Keratinocyte (primary cell): ENCODE results near the gene ANKFY1.

Source experiments
- EZH2 ChIP-seq: IDR thresholded peaks from one replicate; pipeline ENCODE4 v1.6.1; 2012; ENCODE audit warnings: inconsistent platforms, mild to moderate bottlenecking, low read length, moderate library complexity
- TF ChIP-seq, protein P1 (sequence below), 3 experiments: IDR thresholded peaks in 1 of 3; conservative IDR thresholded peaks in 1 of 3; optimal IDR thresholded peaks in 1 of 3; 2 replicates in 2 of 3; 3 replicates in 1 of 3; pipeline versions ENCODE3 to v1.5.1; 2011; ENCODE audit warnings: low read length in 3 of 3, mild to moderate bottlenecking in 3 of 3, moderate library complexity in 2 of 3, control low read depth in 1 of 3, inconsistent platforms in 1 of 3; ENCODE audit not compliant: insufficient read depth in 2 of 3; ENCODE audit errors: extremely low read depth in 1 of 3

DNA sequence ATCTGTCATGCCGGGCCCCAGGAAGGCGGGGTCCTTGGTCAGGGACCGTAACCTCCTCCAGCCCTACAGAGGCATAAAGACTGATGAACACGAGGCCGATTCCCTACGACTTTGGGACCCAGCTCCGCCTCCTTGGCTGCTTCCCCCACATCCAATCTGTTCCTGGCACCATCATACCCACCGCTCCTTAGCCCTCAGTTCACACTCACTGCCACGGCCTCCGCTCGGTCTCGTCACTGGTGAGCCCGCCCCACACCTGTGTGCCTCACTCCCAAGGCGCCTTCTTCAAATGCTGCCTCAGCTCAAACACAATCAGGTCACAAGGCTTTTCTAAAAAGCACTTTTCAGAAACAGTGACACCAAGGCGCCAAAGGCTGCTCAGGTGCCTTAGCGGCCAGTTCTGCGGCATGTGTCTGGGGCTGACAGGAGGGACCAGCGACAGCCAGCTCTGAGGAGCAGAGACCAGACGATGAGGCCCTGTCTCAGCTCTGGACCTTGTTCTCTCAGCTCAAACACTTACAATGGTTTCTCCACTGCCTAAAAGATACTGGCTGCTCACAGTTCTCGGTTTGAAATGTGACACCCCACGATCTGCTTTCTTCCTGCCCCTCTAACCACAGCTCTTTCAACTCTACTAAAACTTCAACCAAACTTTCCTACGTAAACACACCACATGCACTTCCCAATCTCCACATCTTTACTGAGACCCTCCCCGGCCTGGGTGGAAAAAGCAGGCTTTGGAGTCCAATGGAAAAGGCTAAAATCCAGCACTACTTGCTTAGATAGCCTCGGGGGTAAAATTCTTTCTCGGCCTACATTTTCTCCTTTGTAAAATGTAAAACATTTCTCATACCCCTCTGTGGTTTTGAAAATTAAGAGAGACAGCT is 87.6 kb downstream of the ANKFY1 start:
- TF ChIP-seq, protein P1, sequence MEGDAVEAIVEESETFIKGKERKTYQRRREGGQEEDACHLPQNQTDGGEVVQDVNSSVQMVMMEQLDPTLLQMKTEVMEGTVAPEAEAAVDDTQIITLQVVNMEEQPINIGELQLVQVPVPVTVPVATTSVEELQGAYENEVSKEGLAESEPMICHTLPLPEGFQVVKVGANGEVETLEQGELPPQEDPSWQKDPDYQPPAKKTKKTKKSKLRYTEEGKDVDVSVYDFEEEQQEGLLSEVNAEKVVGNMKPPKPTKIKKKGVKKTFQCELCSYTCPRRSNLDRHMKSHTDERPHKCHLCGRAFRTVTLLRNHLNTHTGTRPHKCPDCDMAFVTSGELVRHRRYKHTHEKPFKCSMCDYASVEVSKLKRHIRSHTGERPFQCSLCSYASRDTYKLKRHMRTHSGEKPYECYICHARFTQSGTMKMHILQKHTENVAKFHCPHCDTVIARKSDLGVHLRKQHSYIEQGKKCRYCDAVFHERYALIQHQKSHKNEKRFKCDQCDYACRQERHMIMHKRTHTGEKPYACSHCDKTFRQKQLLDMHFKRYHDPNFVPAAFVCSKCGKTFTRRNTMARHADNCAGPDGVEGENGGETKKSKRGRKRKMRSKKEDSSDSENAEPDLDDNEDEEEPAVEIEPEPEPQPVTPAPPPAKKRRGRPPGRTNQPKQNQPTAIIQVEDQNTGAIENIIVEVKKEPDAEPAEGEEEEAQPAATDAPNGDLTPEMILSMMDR (optimal IDR thresholded peaks at IDR 0.05 in 1 of 3, IDR thresholded peaks at IDR 0.05 in 1 of 3, conservative IDR thresholded peaks at IDR 0.05 in 1 of 3; ENCODE audit: extremely low read depth in 1 of 3, insufficient read depth in 2 of 3, low read length in 3 of 3): no peak
- no peak for TF ChIP-seq EZH2
